Sigmoid colon (tissue), 7 donors: Measurements from ENCODE around the gene CACNB2. TPM values are rescaled to one million over a fixed set of nuclear protein-coding genes. Genes with fewer than 3 reads are reported as not detected.
A peak's percentile ranks its signal among the peaks of the same experiment; 100 is the strongest.

Experiments used
- DNase-seq: peaks from one replicate; pipeline ENCODE4 v3.0.0-alpha.2; 2019
- H3K27ac ChIP-seq, 4 donors: fragments of 200-600 bp; sonication (generic); one replicate each; pipeline ENCODE4 v1.5.1; 2016 to 2019; ENCODE audit warnings: mild to moderate bottlenecking in 1 of 4
- H3K27me3 ChIP-seq, 3 donors: fragments of 200-600 bp; sonication (generic); one replicate each; pipeline ENCODE4 v1.5.1; 2019; ENCODE audit warnings: mild to moderate bottlenecking in 1 of 3
- H3K36me3 ChIP-seq, 4 donors: fragments of 200-600 bp; sonication (generic); one replicate each; pipeline ENCODE4 v1.5.1; 2016 to 2019
- H3K4me1 ChIP-seq, 4 donors: fragments of 200-600 bp; sonication (generic); one replicate each; pipeline ENCODE4 v1.5.1; 2017 to 2019
- H3K4me3 ChIP-seq, 4 donors: fragments of 200-600 bp; sonication (generic); one replicate each; pipeline ENCODE4 v1.5.1; 2017 to 2019; ENCODE audit warnings: mild to moderate bottlenecking in 2 of 4, moderate library complexity in 1 of 4
- H3K9me3 ChIP-seq, 4 donors: fragments of 200-600 bp in 3 of 4; sonication (generic) in 3 of 4; one replicate each; pipeline versions ENCODE4 v1.5.1 to v1.6.1; 2013 to 2019
- CTCF ChIP-seq, 4 experiments: fragments of 450-650 bp in 3 of 4; fragments of 200-600 bp in 1 of 4; IDR thresholded peaks; one replicate each; pipeline ENCODE4 v1.5.1; 2016 to 2019; ENCODE audit warnings: antibody characterized with exemption in 4 of 4, mild to moderate bottlenecking in 3 of 4, moderate library complexity in 2 of 4
- EP300 ChIP-seq, 4 donors: sonication (generic); formaldehyde crosslinking; IDR thresholded peaks; one replicate each; pipeline ENCODE4 v1.6.1; 2017; ENCODE audit warnings: antibody characterized with exemption in 4 of 4
- POLR2A ChIP-seq, 2 donors: fragments of 450-650 bp; IDR thresholded peaks; one replicate each; pipeline ENCODE4 v1.6.1; 2016; ENCODE audit warnings: antibody characterized with exemption in 2 of 2, mild to moderate bottlenecking in 2 of 2, moderate library complexity in 2 of 2
- POLR2AphosphoS5 ChIP-seq, 4 donors: sonication (generic); formaldehyde crosslinking; IDR thresholded peaks; one replicate each; pipeline ENCODE4 v1.6.1; 2017; ENCODE audit warnings: antibody characterized with exemption in 4 of 4
- WGBS, 2 donors: extraction: QIAGEN DNeasy Blood & Tissue Kit; methylation state at CpG; one replicate each; pipeline ENCODE4 v1.1.7; 2013; 5-methylcytosine and 5-hydroxymethylcytosine counted together
- intact Hi-C: fragments of 100-400 bp; cut with DNase I; formaldehyde crosslinking; loops from one replicate; pipeline ENCODE4 v1.15.1; 2023
- polyA plus RNA-seq, 3 donors: library from polyadenylated mRNA; stranded (reverse); fragments of 200-250 nt; gene quantifications; one replicate each; pipeline ENCODE4 v1.2.3, GENCODE V29; 2013
- total RNA-seq, 4 donors: library from RNA; depleted of rRNA; stranded (reverse); fragments of >200 nt; gene quantifications; one replicate each; pipeline ENCODE4 v1.1.0, GENCODE V29; 2016
- donor health status: healthy with polysubstance abuse.
- donor health status: Bipolar disorder and iron deficiency.
- donor health status: healthy.

The CACNB2 gene
- total and polyA plus RNA-seq, 7 donors = 1.2 to 85.3 (median 36.0) TPM

GRCh38 chr10:18377898-18378297 lies 237.7 kb downstream of the CACNB2 start:
- Histone ChIP-seq H3K36me3 (no peaks in the 10 kb centered on the region), H3K27ac (peak overlapping the region in 1 of 4 donors; percentile 33), H3K4me1 (peaks cover 0 to 17% (median 7%) of the 10 kb centered on the region in 4 donors), H3K27me3 (no peaks in the 10 kb centered on the region), H3K9me3 (no peaks in the 10 kb centered on the region), H3K4me3 (no peak overlapping the region)
- intact Hi-C loops = no loop called here
- DNase-seq = no peak
- TF ChIP-seq CTCF (IDR thresholded peaks at IDR 0.05) = no peak
- TF ChIP-seq POLR2AphosphoS5 (IDR thresholded peaks at IDR 0.05) = no peak
- no peak for TF ChIP-seq POLR2A (IDR thresholded peaks at IDR 0.05)
- TF ChIP-seq EP300 (IDR thresholded peaks at IDR 0.05) = no peak
- WGBS, 2 donors = 83 to 86% methylated on average over 2 of the region's 2 CpGs

- no peaks in the 10 kb centered on the region for H3K9me3 ChIP-seq
- H3K27ac ChIP-seq = peak overlapping the region in 2 of 4 donors; percentile 24 to 33
- WGBS, 2 donors = 75 to 80% methylated on average over 2 of the region's 2 CpGs
- TF ChIP-seq CTCF (IDR thresholded peaks at IDR 0.05) = no peak
- TF ChIP-seq EP300 (IDR thresholded peaks at IDR 0.05) = no peak
- TF ChIP-seq POLR2AphosphoS5 (IDR thresholded peaks at IDR 0.05) = no peak
- no peak for TF ChIP-seq POLR2A (IDR thresholded peaks at IDR 0.05)
- H3K27me3 ChIP-seq = no peaks in the 10 kb centered on the region
- intact Hi-C loops = no loop called here
- H3K4me1 ChIP-seq = peaks cover 0 to 17% (median 7%) of the 10 kb centered on the region in 4 donors
- peak; percentile 77 for DNase-seq
- no peaks in the 10 kb centered on the region for H3K36me3 ChIP-seq
- H3K4me3 ChIP-seq = no peak overlapping the region
Observed at GRCh38 chr10:18378766-18379165, 238.5 kb downstream of the CACNB2 start.

- intact Hi-C loops = no loop called here
- no peak overlapping the region for H3K4me3 ChIP-seq
- DNase-seq = no peak
- H3K27me3 ChIP-seq = no peaks in the 10 kb centered on the region
- peaks cover 0 to 17% (median 8%) of the 10 kb centered on the region in 4 donors for H3K4me1 ChIP-seq
- H3K36me3 ChIP-seq = no peaks in the 10 kb centered on the region
- no peak overlapping the region for H3K27ac ChIP-seq
- WGBS, 2 donors = 94 to 96% methylated on average over 5 of the region's 5 CpGs
- no peaks in the 10 kb centered on the region for H3K9me3 ChIP-seq
- TF ChIP-seq CTCF (IDR thresholded peaks at IDR 0.05) (no peak), POLR2A (IDR thresholded peaks at IDR 0.05) (no peak), POLR2AphosphoS5 (IDR thresholded peaks at IDR 0.05) (no peak), EP300 (IDR thresholded peaks at IDR 0.05) (no peak)
Observed at GRCh38 chr10:18381679-18382078, 241.5 kb downstream of the CACNB2 start.

GRCh38 chr10:18397906-18398305 lies 257.7 kb downstream of the CACNB2 start:
- TF ChIP-seq POLR2AphosphoS5 (IDR thresholded peaks at IDR 0.05) (no peak), EP300 (IDR thresholded peaks at IDR 0.05) (no peak), POLR2A (IDR thresholded peaks at IDR 0.05) (no peak)
- H3K4me1 ChIP-seq = peaks cover 0 to 43% (median 29%) of the 10 kb centered on the region in 4 donors
- WGBS, 2 donors = 77 to 85% methylated on average over 5 of the region's 5 CpGs
- intact Hi-C loops = no loop called here
- H3K27me3 ChIP-seq = no peaks in the 10 kb centered on the region
- no peak overlapping the region for H3K27ac ChIP-seq
- no peak overlapping the region for H3K4me3 ChIP-seq
- no peaks in the 10 kb centered on the region for H3K36me3 ChIP-seq
- no peak for DNase-seq
- no peaks in the 10 kb centered on the region for H3K9me3 ChIP-seq

- Histone ChIP-seq H3K27me3 (no peaks in the 10 kb centered on the region), H3K36me3 (no peaks in the 10 kb centered on the region), H3K4me3 (no peak overlapping the region), H3K27ac (no peak overlapping the region), H3K9me3 (no peaks in the 10 kb centered on the region), H3K4me1 (peaks cover 0 to 33% (median 20%) of the 10 kb centered on the region in 4 donors)
- TF ChIP-seq CTCF (IDR thresholded peaks at IDR 0.05) = no peak
- no peak for TF ChIP-seq POLR2A (IDR thresholded peaks at IDR 0.05)
- TF ChIP-seq EP300 (IDR thresholded peaks at IDR 0.05) = no peak
- TF ChIP-seq POLR2AphosphoS5 (IDR thresholded peaks at IDR 0.05) = no peak
- intact Hi-C loops = no loop called here
- no peak for DNase-seq
- WGBS, 2 donors = 19 to 68% methylated on average over 3 of the region's 3 CpGs
Observed at GRCh38 chr10:18399158-18399557, 258.9 kb downstream of the CACNB2 start.
